ENCODE results near the gene ENAH. TPM values are rescaled to one million over a fixed set of nuclear protein-coding genes. Genes with fewer than 3 reads are reported as not detected.

The ENAH gene
- total RNA-seq, 4 donors from 2014 or later: 198 to 229 (median 201) TPM

DNA sequence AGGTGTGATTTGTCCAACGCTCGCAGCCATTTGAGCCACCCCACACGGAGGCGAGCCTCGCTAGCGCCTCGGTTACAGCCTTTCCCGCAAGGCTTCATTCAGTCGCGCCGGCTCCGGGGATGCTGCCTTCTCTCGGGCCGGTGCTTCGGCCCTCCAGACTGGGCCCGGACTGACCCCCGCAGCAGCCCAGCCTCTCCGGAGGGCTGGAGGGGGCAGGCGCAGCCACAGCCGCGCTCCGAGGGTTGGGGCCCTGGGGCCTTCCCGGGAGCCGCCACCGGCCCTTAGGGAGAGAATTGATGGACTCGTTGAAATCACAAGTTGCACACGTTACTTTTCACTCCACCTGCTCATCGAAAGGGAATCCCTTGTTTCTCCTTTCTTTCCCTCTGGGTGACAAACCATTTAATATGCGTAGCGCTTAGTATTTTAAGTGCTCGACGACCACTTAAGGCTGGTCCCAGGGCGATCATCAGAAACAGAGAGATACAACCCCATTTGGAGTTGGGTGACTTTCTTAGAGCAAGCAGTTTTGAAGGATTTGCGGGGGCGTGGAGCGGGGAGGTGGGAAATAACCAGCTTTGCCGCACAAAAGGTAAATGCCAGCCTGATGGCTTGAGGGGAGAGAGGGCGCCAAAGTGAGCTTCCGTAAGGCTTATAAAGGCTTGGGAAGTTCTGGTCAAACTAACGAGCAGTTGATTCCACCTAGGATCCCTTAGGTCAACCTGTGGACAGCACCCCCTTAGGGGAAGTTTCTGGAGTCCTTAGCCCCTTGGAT lies 24.6 kb upstream of the ENAH start:
- 64% methylated on average over 38 of the region's 40 CpGs for WGBS
- TF ChIP-seq EP300 (IDR thresholded peaks at IDR 0.05): no peak
- TF ChIP-seq, protein P1, sequence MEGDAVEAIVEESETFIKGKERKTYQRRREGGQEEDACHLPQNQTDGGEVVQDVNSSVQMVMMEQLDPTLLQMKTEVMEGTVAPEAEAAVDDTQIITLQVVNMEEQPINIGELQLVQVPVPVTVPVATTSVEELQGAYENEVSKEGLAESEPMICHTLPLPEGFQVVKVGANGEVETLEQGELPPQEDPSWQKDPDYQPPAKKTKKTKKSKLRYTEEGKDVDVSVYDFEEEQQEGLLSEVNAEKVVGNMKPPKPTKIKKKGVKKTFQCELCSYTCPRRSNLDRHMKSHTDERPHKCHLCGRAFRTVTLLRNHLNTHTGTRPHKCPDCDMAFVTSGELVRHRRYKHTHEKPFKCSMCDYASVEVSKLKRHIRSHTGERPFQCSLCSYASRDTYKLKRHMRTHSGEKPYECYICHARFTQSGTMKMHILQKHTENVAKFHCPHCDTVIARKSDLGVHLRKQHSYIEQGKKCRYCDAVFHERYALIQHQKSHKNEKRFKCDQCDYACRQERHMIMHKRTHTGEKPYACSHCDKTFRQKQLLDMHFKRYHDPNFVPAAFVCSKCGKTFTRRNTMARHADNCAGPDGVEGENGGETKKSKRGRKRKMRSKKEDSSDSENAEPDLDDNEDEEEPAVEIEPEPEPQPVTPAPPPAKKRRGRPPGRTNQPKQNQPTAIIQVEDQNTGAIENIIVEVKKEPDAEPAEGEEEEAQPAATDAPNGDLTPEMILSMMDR (IDR thresholded peaks at IDR 0.05): no peak
- TF ChIP-seq POLR2AphosphoS5 (IDR thresholded peaks at IDR 0.05): no peak
- no peak for TF ChIP-seq POLR2A (IDR thresholded peaks at IDR 0.05; ENCODE audit: low read depth)
- intact Hi-C loops (cut with DNase I): no loop called here
- Histone ChIP-seq H3K27me3 (peaks cover 0 to 5% (median 0%) of the 10 kb centered on the region in 4 donors), H3K27ac (replicated peaks in 1 of 4) (no peak overlapping the region), H3K4me3 (peak overlapping the region in 2 of 4 donors; percentile 23 to 31), H3K4me1 (no peaks in the 10 kb centered on the region), H3K9me3 (no peaks in the 10 kb centered on the region), H3K36me3 (no peaks in the 10 kb centered on the region)
- DNase-seq (ENCODE audit: extremely low spot score): no peak

DNA sequence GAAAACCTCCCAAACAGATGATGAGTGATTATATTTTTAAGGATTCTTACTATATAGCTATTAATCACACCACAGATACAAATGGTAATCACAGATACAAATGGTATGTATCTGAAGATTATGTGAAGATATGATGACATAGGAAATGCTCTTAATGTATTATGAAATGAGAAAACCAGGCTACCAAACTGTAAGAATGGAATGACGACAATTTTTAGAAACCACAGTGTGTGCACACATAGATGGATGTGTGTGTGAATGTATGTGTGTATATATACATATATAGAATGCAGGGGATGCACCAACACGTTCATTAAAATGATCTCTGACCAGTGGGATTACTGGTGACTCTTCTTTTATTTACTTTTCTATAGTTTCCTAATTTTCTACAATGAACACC lies 21.5 kb upstream of the ENAH start:
- WGBS: 76% methylated on average over 2 of the region's 2 CpGs
- Histone ChIP-seq H3K4me1 (no peaks in the 10 kb centered on the region), H3K9me3 (no peaks in the 10 kb centered on the region), H3K36me3 (no peaks in the 10 kb centered on the region), H3K4me3 (no peak overlapping the region), H3K27ac (replicated peaks in 1 of 4) (no peak overlapping the region), H3K27me3 (peaks cover 0 to 5% (median 0%) of the 10 kb centered on the region in 4 donors)
- intact Hi-C loops (cut with DNase I): no loop called here
- TF ChIP-seq EP300 (IDR thresholded peaks at IDR 0.05): no peak
- no peak for TF ChIP-seq POLR2AphosphoS5 (IDR thresholded peaks at IDR 0.05)
- no peak for TF ChIP-seq POLR2A (IDR thresholded peaks at IDR 0.05; ENCODE audit: low read depth)
- TF ChIP-seq, protein P1 (IDR thresholded peaks at IDR 0.05): no peak
- DNase-seq (ENCODE audit: extremely low spot score): no peak

DNA sequence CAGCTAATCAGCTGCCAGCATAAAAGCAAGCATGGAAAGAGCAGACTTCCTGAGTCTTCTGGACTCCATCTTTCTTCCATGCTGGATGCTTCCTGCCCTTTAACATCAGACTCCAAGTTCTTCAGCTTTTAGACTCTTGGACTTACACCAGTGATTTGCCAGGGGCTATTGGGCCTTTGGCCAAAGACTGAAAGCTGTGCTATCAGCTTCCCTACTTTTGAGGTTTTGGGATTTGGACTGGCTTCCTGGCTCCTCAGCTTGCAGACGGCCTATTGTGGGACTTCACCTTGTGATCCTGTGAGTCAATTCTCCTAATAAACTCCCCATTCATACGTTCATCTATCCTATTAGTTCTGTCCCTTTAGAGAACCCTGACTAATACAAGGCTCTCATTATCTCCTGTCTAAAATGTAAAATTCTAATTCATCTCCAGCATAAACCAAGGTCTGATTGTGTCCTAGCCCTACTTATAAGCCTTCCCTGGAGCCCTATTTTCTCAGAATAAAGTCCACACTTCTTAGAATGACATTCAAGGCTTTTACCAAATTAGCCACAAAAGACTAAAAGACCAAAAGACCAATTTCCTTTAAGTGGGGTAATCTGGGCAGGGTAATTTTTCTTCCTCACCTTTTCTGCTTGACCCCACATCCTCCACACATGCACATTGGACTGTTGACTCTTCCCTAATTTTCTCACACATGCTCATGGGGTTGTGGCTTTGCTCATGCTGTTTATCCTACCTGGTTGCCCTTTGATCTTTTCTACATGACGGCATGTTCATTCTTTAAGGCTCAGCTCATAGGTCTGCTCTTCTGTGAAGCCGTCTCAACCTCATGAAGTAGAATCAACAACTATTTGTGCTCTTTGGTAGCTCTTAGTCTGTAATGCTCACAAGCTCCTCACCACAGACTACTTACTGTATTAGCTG lies 18.1 kb upstream of the ENAH start:
- no peak overlapping the region for H3K27ac ChIP-seq (replicated peaks in 1 of 4)
- TF ChIP-seq EP300 (IDR thresholded peaks at IDR 0.05) (no peak), POLR2AphosphoS5 (IDR thresholded peaks at IDR 0.05) (no peak), POLR2A (IDR thresholded peaks at IDR 0.05; ENCODE audit: low read depth) (no peak)
- TF ChIP-seq, protein P1 (IDR thresholded peaks at IDR 0.05): no peak
- no peaks in the 10 kb centered on the region for H3K27me3 ChIP-seq
- 91% methylated on average over 4 of the region's 4 CpGs for WGBS
- H3K4me1 ChIP-seq: no peaks in the 10 kb centered on the region
- DNase-seq (ENCODE audit: extremely low spot score): no peak
- H3K9me3 ChIP-seq: no peaks in the 10 kb centered on the region
- intact Hi-C loops (cut with DNase I): no loop called here
- H3K36me3 ChIP-seq: no peaks in the 10 kb centered on the region
- H3K4me3 ChIP-seq: no peak overlapping the region

DNA sequence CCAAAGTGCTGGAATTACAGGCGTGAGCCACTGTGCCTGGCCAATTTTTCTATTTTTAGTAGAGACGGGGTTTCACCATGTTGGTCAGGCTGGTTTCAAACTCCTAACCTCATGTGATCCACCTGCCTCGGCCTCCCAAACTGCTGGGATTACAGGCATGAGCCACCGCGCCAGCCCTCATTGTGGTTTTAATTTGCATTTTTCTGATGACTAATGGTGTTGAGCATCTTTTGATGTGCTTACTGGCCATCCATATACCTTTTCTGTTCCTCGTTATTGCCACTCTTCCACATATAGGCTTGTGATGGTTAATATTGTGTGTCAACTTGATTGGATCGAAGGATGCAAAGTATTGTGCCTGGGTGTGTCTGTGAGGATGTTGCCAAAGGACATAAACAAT lies 17.4 kb upstream of the ENAH start:
- no peaks in the 10 kb centered on the region for H3K27me3 ChIP-seq
- no peak for DNase-seq (ENCODE audit: extremely low spot score)
- H3K4me1 ChIP-seq: no peaks in the 10 kb centered on the region
- TF ChIP-seq POLR2A (IDR thresholded peaks at IDR 0.05; ENCODE audit: low read depth): no peak
- TF ChIP-seq, protein P1 (IDR thresholded peaks at IDR 0.05): no peak
- no peak for TF ChIP-seq POLR2AphosphoS5 (IDR thresholded peaks at IDR 0.05)
- TF ChIP-seq EP300 (IDR thresholded peaks at IDR 0.05): no peak
- no peak overlapping the region for H3K4me3 ChIP-seq
- no peak overlapping the region for H3K27ac ChIP-seq (replicated peaks in 1 of 4)
- intact Hi-C loops (cut with DNase I): no loop called here
- H3K9me3 ChIP-seq: no peaks in the 10 kb centered on the region
- H3K36me3 ChIP-seq: no peaks in the 10 kb centered on the region
- 99% methylated on average over 7 of the region's 7 CpGs for WGBS
